ENCODE data around the gene MCTP1. TPM values are rescaled to one million over a fixed set of nuclear protein-coding genes. Genes with fewer than 3 reads are reported as not detected.

Gene MCTP1
- total RNA-seq, 1 donor from 2014 or later = 12.8 TPM

DNA sequence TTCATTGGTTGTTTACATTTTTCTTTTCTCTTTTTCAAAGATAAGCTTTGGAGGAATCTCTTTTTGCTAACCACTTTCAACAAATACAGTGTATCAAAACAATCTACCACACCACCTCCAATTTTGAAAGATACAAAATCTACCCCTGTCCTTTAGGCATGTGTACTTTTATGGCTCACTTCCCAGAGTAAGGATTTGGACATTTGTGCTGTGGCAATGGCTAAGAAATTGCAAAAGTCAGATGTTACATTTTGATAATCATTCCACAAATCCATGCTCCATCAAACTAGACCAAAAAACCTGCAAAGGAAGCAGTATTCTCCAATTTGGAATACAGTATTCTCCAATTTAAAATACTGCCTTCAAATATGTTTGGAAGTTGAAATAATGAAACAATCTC lies 204.9 kb downstream of the MCTP1 start:
- Histone ChIP-seq H3K4me3 (peak overlapping the region in 1 of 2 donors; percentile 24), H3K27ac (peak overlapping the region; percentile 4)
- no peak for TF ChIP-seq POLR2A (IDR thresholded peaks at IDR 0.05)

DNA sequence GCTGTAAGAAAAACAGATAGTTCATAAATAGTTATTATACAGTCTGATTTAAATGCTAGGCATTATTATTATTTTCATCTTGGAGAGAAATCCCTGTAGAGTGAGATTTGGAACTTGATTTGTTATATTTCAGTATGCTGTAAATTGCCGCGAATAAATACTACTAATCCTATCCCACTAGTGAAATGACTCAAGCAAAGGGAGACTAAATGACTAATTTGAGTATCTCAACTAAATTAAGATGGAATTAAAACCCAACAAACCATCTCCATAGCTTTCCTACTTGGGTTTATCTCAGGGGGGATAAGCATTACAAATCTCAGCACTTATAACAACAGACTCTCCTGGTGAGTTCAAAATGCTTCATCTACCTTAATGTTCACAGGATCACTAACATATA lies 206.0 kb downstream of the MCTP1 start:
- no peak for DNase-seq (ENCODE audit: extremely low spot score in 2 of 2)

More for the DNA sequence above, 204.9 kb downstream of the MCTP1 start:
- intact Hi-C loops (cut with DNase I) = no loop called here
- no peaks in the 10 kb centered on the region for H3K4me1 ChIP-seq
- H3K36me3 ChIP-seq = no peaks in the 10 kb centered on the region
- H3K9me3 ChIP-seq = no peaks in the 10 kb centered on the region
- DNase-seq (ENCODE audit: extremely low spot score in 2 of 2) = no peak
- H3K27me3 ChIP-seq = no peaks in the 10 kb centered on the region

DNA sequence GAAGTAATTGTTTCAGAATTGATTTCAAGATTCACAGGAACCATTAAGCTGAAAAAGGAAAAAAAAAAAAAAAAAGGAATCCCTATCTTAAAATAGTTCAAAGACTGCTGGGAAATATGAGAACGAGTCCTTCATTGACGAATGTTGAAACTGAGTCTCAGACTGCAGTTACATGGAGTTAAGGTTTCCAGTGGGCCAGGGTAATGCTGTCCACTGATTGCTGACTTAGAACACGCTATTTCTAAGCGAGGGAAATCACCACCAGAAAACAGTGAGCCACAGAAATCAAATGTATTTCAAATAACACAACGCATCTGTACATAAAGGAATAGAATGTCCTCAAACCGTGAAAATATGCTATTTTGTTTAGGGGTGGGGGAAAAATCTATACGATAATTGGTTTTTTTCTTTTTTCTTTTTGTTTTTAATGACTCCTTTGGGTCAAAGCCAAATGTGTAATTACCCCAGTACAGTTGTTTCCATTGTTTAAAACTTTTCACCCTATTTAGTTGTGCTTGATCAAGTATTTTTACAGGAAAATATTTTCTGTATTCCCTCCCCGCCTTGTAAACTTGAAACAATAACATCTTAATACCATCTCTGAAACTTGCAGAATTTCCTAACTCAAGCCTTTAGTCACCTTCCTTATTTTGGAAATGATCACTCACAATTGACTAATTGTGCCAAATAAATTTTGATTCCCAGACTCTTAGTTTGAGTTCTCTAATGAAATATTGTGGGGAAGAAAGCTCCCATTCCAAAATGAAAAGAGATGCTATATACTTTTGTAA lies 208.3 kb downstream of the MCTP1 start:
- Histone ChIP-seq H3K27ac (no peak overlapping the region), H3K4me1 (no peaks in the 10 kb centered on the region), H3K27me3 (no peaks in the 10 kb centered on the region), H3K4me3 (no peak overlapping the region), H3K9me3 (no peaks in the 10 kb centered on the region), H3K36me3 (no peaks in the 10 kb centered on the region)
- intact Hi-C loops (cut with DNase I) = no loop called here
- no peak for DNase-seq (ENCODE audit: extremely low spot score in 2 of 2)
- TF ChIP-seq POLR2A (IDR thresholded peaks at IDR 0.05) (no peak), POLR2AphosphoS5 (IDR thresholded peaks at IDR 0.05; ENCODE audit: insufficient read depth in 1 of 2, low read depth in 1 of 2) (no peak)
- TF ChIP-seq, protein P1, sequence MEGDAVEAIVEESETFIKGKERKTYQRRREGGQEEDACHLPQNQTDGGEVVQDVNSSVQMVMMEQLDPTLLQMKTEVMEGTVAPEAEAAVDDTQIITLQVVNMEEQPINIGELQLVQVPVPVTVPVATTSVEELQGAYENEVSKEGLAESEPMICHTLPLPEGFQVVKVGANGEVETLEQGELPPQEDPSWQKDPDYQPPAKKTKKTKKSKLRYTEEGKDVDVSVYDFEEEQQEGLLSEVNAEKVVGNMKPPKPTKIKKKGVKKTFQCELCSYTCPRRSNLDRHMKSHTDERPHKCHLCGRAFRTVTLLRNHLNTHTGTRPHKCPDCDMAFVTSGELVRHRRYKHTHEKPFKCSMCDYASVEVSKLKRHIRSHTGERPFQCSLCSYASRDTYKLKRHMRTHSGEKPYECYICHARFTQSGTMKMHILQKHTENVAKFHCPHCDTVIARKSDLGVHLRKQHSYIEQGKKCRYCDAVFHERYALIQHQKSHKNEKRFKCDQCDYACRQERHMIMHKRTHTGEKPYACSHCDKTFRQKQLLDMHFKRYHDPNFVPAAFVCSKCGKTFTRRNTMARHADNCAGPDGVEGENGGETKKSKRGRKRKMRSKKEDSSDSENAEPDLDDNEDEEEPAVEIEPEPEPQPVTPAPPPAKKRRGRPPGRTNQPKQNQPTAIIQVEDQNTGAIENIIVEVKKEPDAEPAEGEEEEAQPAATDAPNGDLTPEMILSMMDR (IDR thresholded peaks at IDR 0.05) = no peak

More for the DNA sequence above, 206.0 kb downstream of the MCTP1 start:
- Histone ChIP-seq H3K27me3 (no peaks in the 10 kb centered on the region), H3K27ac (no peak overlapping the region), H3K4me1 (no peaks in the 10 kb centered on the region), H3K36me3 (no peaks in the 10 kb centered on the region), H3K4me3 (no peak overlapping the region), H3K9me3 (no peaks in the 10 kb centered on the region)
- intact Hi-C loops (cut with DNase I) = no loop called here
- no peak for TF ChIP-seq POLR2AphosphoS5 (IDR thresholded peaks at IDR 0.05; ENCODE audit: insufficient read depth in 1 of 2, low read depth in 1 of 2)
- TF ChIP-seq, protein P1 (IDR thresholded peaks at IDR 0.05) = no peak

DNA sequence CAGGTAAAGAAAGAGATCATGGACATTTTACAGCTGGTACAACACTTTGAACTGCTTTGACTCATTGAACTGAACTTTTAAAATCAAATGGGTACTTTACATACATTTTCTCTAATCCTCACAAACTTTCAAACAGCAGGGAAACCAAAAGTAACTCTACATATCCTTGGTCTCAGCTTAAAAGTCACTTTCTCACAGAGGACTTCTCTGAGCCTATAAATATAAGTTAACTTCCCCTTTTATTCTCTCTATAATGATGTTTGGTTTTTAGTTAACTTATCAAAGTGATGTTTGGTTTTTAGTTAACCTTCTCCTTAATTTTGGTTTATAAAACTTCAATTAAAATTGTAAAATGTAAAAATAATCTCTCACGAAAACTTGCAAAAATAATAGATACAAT lies 209.8 kb downstream of the MCTP1 start:
- no peaks in the 10 kb centered on the region for H3K27me3 ChIP-seq
- no peaks in the 10 kb centered on the region for H3K4me1 ChIP-seq
- H3K27ac ChIP-seq = no peak overlapping the region
- intact Hi-C loops (cut with DNase I) = no loop called here
- H3K4me3 ChIP-seq = no peak overlapping the region
- no peaks in the 10 kb centered on the region for H3K9me3 ChIP-seq
- no peaks in the 10 kb centered on the region for H3K36me3 ChIP-seq
- no peak for DNase-seq (ENCODE audit: extremely low spot score in 2 of 2)
- no peak for TF ChIP-seq POLR2AphosphoS5 (IDR thresholded peaks at IDR 0.05; ENCODE audit: insufficient read depth in 1 of 2, low read depth in 1 of 2)
- no peak for TF ChIP-seq POLR2A (IDR thresholded peaks at IDR 0.05)
- TF ChIP-seq, protein P1 (IDR thresholded peaks at IDR 0.05) = no peak

DNA sequence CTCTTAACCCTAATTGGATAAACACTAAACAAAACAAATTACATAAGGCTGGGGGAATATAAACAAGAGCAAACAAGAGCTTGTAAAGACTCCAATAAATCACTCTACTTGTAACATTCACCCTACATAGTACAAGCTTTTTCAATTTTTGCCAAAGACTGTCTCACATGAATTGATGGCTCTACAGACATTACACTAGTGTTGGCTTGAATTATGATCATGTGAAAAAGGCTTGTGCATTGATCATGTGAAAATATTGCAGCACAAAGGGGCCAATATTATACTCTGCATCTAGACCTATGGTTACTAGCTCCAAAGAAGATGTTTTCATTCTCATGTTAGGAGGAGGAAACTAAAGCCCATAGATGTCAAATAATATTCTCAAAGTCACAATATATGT lies 212.6 kb downstream of the MCTP1 start:
- intact Hi-C loops (cut with DNase I) = no loop called here
- no peak for DNase-seq (ENCODE audit: extremely low spot score in 2 of 2)
- Histone ChIP-seq H3K27me3 (no peaks in the 10 kb centered on the region), H3K9me3 (no peaks in the 10 kb centered on the region), H3K4me3 (no peak overlapping the region), H3K27ac (no peak overlapping the region), H3K4me1 (no peaks in the 10 kb centered on the region), H3K36me3 (no peaks in the 10 kb centered on the region)
- TF ChIP-seq POLR2A (IDR thresholded peaks at IDR 0.05) = no peak
- TF ChIP-seq POLR2AphosphoS5 (IDR thresholded peaks at IDR 0.05; ENCODE audit: insufficient read depth in 1 of 2, low read depth in 1 of 2) = no peak
- TF ChIP-seq, protein P1 (IDR thresholded peaks at IDR 0.05) = no peak

Measured in vagina (tissue), 2 donors.